ENCODE data around the gene SUGCT.
A peak's percentile ranks its signal among the peaks of the same experiment; 100 is the strongest.

DNA sequence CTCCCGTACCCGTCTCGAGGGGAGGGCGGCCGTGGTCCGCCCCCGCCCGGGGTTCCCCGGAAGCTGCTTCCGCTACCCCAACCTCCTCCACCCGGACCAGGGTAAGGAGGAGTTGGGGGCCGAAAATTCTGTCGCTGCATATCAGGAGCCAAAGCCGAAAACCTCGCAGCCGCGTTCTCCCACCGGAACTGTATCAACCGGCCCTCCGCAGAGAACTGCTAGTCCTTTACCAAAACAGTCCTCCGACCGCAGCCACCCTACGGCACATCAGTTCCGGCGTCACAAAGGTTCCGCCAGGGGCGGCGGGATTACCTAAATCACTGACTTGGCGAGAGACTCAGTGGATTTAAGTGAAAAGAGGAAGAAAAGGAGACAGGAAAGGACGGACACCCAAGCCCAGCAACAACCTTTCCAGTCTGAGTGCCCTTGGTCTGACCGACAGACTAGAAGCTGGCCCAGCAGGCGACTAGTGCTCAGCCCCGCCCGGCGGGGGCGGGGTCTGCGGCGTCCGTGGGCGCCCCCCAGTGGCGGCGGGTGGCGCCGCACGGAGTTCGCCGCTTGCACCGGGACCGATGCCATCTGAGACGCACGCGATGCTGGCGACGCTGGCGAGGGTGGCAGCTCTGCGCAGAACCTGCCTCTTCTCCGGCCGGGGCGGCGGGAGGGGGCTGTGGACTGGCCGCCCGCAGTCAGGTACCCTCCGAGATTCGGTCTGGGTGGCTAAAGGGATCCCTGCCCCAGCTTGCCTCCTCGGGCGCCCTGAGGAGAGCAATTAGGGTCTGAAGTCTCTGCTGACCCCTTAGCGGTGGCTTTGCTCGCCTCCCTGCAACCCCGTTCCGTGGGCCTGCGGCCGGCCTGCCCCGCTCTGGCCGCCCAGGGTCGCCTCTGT is at the start of gene SUGCT, which contains the start of gene MPLKIP:
- TF ChIP-seq ZNF274 (IDR thresholded peaks at IDR 0.05; ENCODE audit: low read length) (no peak), ZNF274 (tag by site-specific recombination; IDR thresholded peaks at IDR 0.05; ENCODE audit: borderline replicate concordance) (no peak), GFI1B (tag by site-specific recombination; IDR thresholded peaks at IDR 0.05) (no peak), ZNF645 (tag by site-specific recombination; IDR thresholded peaks at IDR 0.05) (no peak), HOXA7 (CRISPR knock-in tag; IDR thresholded peaks at IDR 0.05; ENCODE audit: borderline replicate concordance) (no peak), ZNF707 (tag by site-specific recombination; IDR thresholded peaks at IDR 0.05) (no peak), CTCF (tag by site-specific recombination; IDR thresholded peaks at IDR 0.05) (peak; percentile 82), ZNF76 (tag by site-specific recombination; IDR thresholded peaks at IDR 0.05; ENCODE audit: borderline replicate concordance, low read depth) (peak; percentile 79)
- TF ChIP-seq, protein P1, sequence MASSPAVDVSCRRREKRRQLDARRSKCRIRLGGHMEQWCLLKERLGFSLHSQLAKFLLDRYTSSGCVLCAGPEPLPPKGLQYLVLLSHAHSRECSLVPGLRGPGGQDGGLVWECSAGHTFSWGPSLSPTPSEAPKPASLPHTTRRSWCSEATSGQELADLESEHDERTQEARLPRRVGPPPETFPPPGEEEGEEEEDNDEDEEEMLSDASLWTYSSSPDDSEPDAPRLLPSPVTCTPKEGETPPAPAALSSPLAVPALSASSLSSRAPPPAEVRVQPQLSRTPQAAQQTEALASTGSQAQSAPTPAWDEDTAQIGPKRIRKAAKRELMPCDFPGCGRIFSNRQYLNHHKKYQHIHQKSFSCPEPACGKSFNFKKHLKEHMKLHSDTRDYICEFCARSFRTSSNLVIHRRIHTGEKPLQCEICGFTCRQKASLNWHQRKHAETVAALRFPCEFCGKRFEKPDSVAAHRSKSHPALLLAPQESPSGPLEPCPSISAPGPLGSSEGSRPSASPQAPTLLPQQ (tag by site-specific recombination; IDR thresholded peaks at IDR 0.05): peak; percentile 86
- TF ChIP-seq, protein P2, sequence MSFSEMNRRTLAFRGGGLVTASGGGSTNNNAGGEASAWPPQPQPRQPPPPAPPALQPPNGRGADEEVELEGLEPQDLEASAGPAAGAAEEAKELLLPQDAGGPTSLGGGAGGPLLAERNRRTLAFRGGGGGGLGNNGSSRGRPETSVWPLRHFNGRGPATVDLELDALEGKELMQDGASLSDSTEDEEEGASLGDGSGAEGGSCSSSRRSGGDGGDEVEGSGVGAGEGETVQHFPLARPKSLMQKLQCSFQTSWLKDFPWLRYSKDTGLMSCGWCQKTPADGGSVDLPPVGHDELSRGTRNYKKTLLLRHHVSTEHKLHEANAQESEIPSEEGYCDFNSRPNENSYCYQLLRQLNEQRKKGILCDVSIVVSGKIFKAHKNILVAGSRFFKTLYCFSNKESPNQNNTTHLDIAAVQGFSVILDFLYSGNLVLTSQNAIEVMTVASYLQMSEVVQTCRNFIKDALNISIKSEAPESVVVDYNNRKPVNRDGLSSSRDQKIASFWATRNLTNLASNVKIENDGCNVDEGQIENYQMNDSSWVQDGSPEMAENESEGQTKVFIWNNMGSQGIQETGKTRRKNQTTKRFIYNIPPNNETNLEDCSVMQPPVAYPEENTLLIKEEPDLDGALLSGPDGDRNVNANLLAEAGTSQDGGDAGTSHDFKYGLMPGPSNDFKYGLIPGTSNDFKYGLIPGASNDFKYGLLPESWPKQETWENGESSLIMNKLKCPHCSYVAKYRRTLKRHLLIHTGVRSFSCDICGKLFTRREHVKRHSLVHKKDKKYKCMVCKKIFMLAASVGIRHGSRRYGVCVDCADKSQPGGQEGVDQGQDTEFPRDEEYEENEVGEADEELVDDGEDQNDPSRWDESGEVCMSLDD (tag by site-specific recombination; IDR thresholded peaks at IDR 0.05): no peak

All from HEK293 (cell line).